SKM-1 treated with dmso at 0.1 percent for 144 hours (cell line): Measurements from ENCODE around the gene EDEM3.

Source experiments
- DNase-seq: peaks from one replicate; lab custom pipeline; 2025; ENCODE audit not compliant: unreplicated experiment; lab: John Stamatoyannopoulos, UW

Gene EDEM3

GRCh38 chr1:184673305-184673704 lies 81.4 kb downstream of the EDEM3 start:
- DNase-seq, result no peak

- no peak for DNase-seq
Measured at GRCh38 chr1:184672013-184672726, 82.5 kb downstream of the EDEM3 start.

DNA sequence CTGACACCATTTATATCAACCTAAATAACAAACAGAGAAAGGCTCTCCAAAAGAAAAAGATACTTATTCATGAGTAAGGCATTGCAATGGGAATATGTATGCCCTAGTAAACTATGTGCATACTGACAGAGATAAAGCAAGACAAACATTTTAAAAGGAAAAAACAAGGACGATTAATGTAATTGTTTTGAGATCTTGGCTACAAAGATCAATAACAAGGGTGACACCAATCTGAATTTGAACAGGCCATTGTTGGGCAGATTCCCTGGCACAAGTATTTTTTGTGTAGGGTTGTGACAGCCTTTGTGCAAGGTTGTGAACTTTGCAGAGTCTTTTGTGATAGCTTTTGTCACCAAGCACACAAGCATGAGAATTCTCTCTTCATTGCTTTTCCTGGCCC lies 85.3 kb downstream of the EDEM3 start:
- DNase-seq, result no peak

GRCh38 chr1:184665360-184665759 lies 89.3 kb downstream of the EDEM3 start:
- DNase-seq, result no peak

- DNase-seq, result no peak
Measured at GRCh38 chr1:184664661-184665060, 90.0 kb downstream of the EDEM3 start.

DNA sequence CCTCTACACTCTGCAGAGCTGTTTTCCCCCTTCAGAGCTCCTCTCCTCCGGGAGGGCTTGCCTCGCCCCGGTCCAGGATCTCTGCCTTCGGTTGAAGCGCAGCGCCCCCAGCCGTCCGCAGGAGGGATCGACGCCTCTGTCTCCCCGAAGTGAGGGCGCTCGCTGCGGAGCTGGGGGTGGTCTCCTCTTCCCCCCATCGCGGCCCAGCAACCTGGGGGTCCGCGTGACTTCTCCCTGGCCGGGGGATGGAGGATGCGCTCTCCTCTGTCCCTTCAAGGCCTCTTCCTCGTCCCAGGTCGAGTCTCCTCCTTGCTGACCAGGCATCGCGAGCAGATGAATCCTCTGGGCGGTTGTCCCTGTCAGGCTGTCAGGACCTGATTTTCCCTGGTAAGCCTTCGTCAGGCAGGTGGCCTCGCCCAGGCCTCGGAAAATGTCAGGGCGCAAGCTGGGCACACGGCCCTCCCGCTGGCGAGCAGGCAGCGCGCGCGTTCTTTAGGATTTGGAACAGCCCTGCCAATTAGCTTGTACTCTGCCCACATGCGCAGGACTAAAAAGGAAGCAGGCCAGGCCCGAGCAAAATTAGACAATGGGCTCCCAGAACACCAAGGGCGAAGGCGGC lies 90.5 kb downstream of the EDEM3 start:
- DNase-seq, result peak; percentile 37

- no peak for DNase-seq
Measured at GRCh38 chr1:184661801-184662200, 92.9 kb downstream of the EDEM3 start.

DNA sequence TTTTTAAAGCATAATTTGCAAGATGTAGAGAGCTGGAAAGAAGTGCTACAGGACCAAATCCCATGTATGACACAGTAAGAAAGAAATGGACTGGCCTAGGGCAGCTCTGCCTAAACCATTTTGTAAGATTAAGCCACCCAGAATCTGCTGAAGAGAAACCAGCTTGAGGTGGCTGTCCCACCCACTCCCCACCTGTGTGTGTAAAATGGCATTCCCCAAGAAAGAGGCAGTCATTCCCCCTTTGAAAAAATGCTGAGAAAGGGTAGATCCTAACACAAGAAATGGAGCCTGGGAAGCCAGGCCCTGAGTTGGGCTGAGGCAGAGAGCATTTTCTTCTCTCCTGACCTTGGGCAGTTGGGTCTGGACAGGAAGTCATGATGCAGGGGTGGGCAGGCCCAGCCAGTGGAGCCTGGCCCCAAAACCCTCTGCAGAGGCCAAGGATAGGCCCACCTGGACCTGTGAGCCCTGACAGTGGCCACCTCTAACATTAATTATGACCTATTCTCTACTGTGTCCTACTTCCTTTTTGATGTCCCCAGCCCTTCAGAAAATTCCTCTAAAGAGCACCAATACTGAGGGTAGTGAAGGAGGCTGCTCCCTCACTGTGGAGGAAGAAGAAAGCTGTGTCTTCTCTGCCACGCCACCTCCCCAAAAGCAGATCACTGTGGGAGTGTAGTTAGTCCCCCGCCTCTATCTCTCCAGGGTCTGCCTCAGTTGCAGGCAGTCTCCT lies 94.0 kb downstream of the EDEM3 start:
- no peak for DNase-seq

GRCh38 chr1:184658055-184658454 lies 96.6 kb downstream of the EDEM3 start:
- DNase-seq, result no peak

GRCh38 chr1:184656221-184656620 lies 98.4 kb downstream of the EDEM3 start:
- no peak for DNase-seq

DNA sequence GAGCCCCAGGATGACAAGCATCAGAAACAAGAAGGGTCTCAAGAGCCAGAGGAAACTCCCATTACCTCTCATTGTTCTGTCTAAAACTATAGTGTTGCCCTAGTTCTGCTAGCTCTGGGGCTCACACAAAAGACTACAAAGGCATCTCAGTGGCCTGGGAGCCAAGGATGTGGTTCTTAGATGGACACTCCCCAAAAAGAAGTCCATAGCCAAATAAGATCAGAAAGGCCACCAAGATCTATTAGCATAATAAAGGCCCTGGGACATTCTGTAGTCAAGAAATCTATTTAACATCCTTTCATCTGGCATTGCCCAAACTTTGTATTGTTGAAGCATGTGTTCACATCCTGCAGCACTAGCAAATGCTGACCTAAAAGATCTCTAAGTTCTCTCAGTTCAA lies 99.5 kb downstream of the EDEM3 start:
- no peak for DNase-seq

DNA sequence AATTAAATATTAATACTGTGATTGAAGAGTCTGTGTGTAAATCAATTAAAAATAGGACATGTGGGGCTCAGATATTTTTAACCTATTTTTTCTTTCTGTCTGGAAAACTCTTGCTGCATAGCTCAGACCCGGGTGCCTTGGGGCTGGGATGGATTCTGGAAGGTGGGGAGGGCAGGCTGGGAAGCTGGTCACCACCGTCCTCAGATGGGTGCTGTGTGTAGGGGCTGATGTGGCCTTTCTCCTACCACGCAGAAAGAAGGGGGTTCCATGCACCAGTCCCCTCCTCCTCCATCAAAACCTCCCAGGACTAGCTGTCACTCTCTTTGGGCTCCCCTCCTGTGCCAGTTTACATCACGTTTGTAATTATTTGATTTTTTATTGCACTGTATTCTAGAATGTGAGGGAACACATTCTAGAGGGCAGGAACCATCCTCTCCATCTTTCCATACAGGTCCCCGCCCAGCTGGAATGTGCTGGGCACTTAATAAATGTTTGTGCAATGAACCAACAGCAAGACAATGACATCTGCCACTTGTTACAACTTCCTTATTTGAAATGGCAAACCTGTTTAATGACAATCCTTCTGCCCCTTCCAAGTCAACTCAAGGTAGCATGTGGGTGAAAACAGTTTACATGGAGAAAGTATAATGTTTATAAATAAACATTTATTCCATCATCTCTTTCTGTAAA lies 104.3 kb downstream of the EDEM3 start:
- no peak for DNase-seq

DNA sequence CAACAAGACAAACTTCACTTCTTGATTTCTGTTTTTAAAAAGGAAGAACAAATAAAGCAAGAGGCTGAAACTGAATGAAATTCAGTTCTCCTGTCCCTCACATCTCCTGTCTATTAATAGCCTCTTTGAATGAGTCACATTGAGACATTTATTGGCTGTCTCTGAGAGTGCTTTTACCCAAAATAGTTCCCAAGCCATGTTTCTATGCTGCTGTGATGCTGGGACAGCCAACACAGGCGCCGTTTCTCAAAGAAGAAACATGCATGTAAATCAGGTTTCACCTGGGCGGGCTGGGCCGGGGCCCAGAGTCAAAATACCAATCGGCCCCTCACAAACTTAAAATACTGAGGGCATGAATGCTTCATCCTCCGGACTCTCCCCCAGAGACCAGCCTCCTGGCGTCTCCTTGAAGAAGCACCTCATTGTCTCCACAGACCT lies 105.2 kb downstream of the EDEM3 start:
- DNase-seq, result no peak

- DNase-seq, result no peak
Measured at GRCh38 chr1:184648856-184649201, 105.8 kb downstream of the EDEM3 start.

DNA sequence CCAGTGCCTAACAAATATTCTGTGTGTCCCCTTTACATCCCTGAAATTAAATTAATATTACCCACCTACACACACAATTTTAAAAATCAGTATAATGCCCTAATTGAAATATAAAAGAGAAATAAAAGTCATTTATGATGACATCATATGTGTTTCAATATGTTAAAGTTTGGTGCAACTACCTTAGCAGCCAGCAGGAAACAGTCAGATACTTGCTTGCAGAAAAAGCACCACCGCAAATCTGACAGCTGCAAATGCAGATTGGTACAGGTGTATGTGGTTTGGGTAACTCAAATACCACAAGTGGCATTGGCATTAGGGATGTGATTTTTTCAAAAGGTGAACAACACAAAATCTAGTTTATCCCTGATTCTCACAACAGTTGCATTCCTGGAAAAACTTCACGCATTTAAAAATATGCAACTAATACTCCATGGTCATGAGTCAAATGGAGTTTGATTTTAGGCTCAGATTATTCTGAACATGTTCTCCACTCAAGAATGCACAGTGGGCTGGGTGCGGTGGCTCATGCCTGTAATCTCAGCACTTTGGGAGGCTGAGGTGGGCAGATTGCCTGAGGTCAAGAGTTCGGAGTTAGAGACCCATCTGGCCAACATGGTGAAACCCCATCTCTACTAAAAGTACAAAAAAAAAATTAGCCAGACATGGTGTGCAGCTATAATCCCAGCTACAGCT lies 106.3 kb downstream of the EDEM3 start:
- DNase-seq, result no peak

DNA sequence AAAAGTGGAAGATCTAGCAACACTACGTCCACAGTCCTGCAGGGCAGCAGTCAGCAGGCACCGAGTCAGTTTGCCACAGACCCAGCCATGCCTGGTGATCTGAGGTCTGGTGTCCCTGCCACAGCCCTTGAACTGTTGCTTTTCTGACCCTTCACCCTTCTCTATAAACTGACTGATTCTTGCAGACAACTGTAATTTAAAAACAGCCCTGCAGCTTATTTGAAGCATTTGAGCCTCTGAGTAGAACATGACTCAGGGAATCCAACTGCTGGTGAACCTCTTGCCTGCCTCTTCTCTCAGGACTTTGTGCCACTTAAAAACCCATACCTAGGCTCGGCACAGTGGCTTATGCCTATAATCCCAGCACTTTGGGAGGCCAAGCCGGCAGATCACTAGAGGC lies 107.2 kb downstream of the EDEM3 start:
- no peak for DNase-seq

GRCh38 chr1:184646824-184647223 lies 107.8 kb downstream of the EDEM3 start:
- DNase-seq, result no peak

DNA sequence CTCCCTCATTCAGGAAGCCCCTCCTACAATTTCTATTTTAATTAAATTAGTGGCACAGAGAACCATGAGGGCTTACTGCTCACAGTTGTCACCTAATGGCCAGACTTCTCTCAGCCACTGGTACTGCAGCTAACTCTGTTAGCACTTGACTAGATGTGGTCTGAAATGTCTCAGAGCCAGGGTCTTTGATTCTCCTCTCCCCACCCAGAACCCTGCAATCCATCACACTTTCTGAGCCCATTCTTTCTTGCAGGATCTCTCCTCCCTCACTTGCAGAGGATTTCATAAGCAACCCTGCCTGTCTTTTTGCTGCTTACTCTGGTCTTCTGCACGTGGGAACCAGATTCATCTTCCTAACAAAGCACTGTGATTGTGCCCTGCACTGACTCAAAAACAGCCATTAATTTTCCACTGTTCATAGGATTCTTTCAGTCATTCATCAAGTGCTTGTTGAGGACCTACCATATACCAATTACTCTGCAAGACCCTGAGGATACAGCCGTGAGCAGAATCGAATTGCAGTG lies 108.4 kb downstream of the EDEM3 start:
- DNase-seq, result no peak

- DNase-seq, result no peak
Measured at GRCh38 chr1:184644771-184645170, 109.9 kb downstream of the EDEM3 start.

DNA sequence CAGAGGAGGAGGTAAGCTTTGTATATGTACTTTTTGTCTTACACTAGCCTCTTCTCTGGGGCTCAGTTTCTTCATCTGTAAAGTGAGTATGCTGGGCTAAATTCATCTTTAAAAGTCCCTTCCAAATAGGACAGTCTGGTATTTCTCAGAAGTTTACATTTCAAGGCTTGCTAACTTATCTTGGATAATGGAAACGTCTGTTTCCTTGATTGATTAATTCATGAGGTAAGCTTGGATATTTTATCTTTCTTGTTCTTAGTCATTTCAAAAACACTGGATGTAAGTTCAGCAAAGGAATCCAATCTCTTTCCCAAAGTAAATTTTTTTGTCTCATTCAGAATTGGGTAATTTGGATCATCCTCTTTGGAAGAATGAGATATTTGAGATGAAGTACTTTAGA lies 111.0 kb downstream of the EDEM3 start:
- DNase-seq, result no peak

DNA sequence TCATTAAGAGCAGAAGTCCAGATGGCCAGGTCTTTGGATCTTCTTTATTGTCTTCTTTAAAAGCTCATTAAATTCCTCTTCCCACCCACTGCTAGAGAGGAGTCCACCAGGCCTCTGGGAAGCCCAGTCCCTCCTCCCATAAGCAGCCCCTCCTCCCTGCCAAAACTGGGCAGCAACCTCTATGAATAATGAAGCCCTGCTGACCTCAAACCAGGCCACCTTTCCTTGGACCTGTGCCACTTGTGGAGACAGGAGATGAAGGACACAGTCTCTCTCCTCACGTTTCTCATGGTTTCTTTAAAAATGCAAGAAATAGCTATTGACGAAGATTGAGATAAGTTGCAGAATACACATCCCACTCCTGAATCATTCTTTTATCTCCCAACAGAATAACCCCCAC lies 112.8 kb downstream of the EDEM3 start:
- DNase-seq, result no peak
